Measurements from ENCODE around the gene SERTM2.

DNA sequence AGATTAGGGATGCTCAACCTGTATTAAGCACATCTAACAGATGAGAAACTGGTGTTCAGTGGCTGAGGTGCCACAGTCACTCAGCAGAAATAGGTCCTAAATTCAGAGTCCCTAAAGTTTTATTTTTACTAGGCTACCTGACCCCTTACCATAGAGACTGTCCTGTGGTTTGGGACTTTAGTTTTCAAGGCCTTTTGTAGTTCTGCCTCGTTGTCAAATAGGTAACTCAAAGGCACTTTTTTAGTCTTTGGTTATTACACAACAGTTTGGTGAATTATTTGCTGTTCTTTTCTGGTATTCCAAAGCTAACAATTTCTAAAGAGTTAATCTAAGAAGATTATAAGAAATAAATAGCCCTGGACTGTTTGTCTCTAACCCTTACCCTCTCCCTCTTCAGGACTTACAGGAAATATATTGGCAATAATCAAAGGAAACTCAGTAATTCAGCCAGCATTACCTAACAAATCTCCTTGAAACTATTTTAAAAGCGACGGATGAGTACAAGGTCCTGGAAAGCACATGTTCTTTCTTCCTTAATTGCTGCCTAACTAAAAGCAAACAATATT lies 12.8 kb upstream of the SERTM2 start:
- TF ChIP-seq, protein P1, sequence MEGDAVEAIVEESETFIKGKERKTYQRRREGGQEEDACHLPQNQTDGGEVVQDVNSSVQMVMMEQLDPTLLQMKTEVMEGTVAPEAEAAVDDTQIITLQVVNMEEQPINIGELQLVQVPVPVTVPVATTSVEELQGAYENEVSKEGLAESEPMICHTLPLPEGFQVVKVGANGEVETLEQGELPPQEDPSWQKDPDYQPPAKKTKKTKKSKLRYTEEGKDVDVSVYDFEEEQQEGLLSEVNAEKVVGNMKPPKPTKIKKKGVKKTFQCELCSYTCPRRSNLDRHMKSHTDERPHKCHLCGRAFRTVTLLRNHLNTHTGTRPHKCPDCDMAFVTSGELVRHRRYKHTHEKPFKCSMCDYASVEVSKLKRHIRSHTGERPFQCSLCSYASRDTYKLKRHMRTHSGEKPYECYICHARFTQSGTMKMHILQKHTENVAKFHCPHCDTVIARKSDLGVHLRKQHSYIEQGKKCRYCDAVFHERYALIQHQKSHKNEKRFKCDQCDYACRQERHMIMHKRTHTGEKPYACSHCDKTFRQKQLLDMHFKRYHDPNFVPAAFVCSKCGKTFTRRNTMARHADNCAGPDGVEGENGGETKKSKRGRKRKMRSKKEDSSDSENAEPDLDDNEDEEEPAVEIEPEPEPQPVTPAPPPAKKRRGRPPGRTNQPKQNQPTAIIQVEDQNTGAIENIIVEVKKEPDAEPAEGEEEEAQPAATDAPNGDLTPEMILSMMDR (IDR thresholded peaks at IDR 0.05; ENCODE audit: insufficient read depth, low read depth, low read length): no peak
- no peak for TF ChIP-seq EZH2 (IDR thresholded peaks at IDR 0.05; ENCODE audit: insufficient read depth, low read length)

Data from astrocyte (in vitro differentiated cells and primary cell).